AG20443 (cell line): ENCODE results near the gene GALNT17.

Source experiments
- DNase-seq: peaks from one replicate; pipeline ENCODE4 v3.0.0; 2012; ENCODE audit warnings: low spot score, mixed read lengths

The GALNT17 gene

GRCh38 chr7:71506822-71507221, 374.9 kb downstream of the GALNT17 start:
- DNase-seq, result no peak

GRCh38 chr7:71507680-71508602, 376.0 kb downstream of the GALNT17 start:
- DNase-seq, result no peak

- no peak for DNase-seq
These were observed 377.4 kb downstream of the GALNT17 start for GRCh38 chr7:71509381-71509780.

- DNase-seq, result no peak
These were observed 379.4 kb downstream of the GALNT17 start for GRCh38 chr7:71511361-71511807.

GRCh38 chr7:71517940-71518699, 386.2 kb downstream of the GALNT17 start:
- no peak for DNase-seq

GRCh38 chr7:71518880-71519279, 386.9 kb downstream of the GALNT17 start:
- DNase-seq, result no peak

- peak; percentile 78 for DNase-seq
These were observed 389.6 kb downstream of the GALNT17 start for GRCh38 chr7:71521506-71521905.

GRCh38 chr7:71526106-71526505, 394.2 kb downstream of the GALNT17 start:
- no peak for DNase-seq

- DNase-seq, result no peak
These were observed 395.3 kb downstream of the GALNT17 start for GRCh38 chr7:71527213-71527612.

GRCh38 chr7:71535616-71536015, 403.7 kb downstream of the GALNT17 start:
- no peak for DNase-seq

- no peak for DNase-seq
These were observed 406.3 kb downstream of the GALNT17 start for GRCh38 chr7:71538210-71538609.

- no peak for DNase-seq
These were observed 407.7 kb downstream of the GALNT17 start for GRCh38 chr7:71539615-71540014.

- no peak for DNase-seq
These were observed 409.9 kb downstream of the GALNT17 start for GRCh38 chr7:71541707-71542353.

- no peak for DNase-seq
These were observed 411.5 kb downstream of the GALNT17 start for GRCh38 chr7:71543396-71543795.

- no peak for DNase-seq
These were observed 412.9 kb downstream of the GALNT17 start for GRCh38 chr7:71544816-71545215.

GRCh38 chr7:71547426-71547825, 415.5 kb downstream of the GALNT17 start:
- no peak for DNase-seq

GRCh38 chr7:71548746-71549145, 416.8 kb downstream of the GALNT17 start:
- no peak for DNase-seq

GRCh38 chr7:71553306-71553705, 421.4 kb downstream of the GALNT17 start:
- DNase-seq, result no peak

GRCh38 chr7:71555758-71556157, 423.8 kb downstream of the GALNT17 start:
- no peak for DNase-seq

- no peak for DNase-seq
These were observed 427.1 kb downstream of the GALNT17 start for GRCh38 chr7:71558806-71559613.

- no peak for DNase-seq
These were observed 428.5 kb downstream of the GALNT17 start for GRCh38 chr7:71560354-71560995.
